Neural crest cell (in vitro differentiated cells): ENCODE results near the gene CPE. TPM values are rescaled to one million over a fixed set of nuclear protein-coding genes. Genes with fewer than 3 reads are reported as not detected.
A peak's percentile ranks its signal among the peaks of the same experiment; 100 is the strongest.

Experiments used
- DNase-seq: peaks from one replicate; pipeline ENCODE4 v3.0.0; 2021; ENCODE audit warnings: low read depth, mixed read lengths, low spot score
- H3K27ac Mint-ChIP-seq: one replicate; pipeline ENCODE4 v1.8.0; 2021; ENCODE audit warnings: mild to moderate bottlenecking, mixed read lengths; ENCODE audit not compliant: unreplicated experiment
- H3K27me3 Mint-ChIP-seq: 2 replicates; pipeline ENCODE4 v1.8.0; 2021; ENCODE audit warnings: low read depth, mild to moderate bottlenecking, mixed read lengths
- H3K36me3 Mint-ChIP-seq: 2 replicates; pipeline ENCODE4 v1.8.0; 2021; ENCODE audit warnings: low read depth, mild to moderate bottlenecking, mixed read lengths
- H3K4me1 Mint-ChIP-seq: 2 replicates; pipeline ENCODE4 v1.8.0; 2021; ENCODE audit warnings: mixed read lengths
- H3K4me3 Mint-ChIP-seq: one replicate; pipeline ENCODE4 v1.8.0; 2021; ENCODE audit warnings: mild to moderate bottlenecking, mixed read lengths
- H3K9me3 Mint-ChIP-seq: 2 replicates; pipeline ENCODE4 v1.8.0; 2021; ENCODE audit warnings: mixed read lengths
- total RNA-seq: library from RNA; stranded (reverse); gene quantifications from 2 replicates; pipeline ENCODE4 v1.2.1, GENCODE V29; 2021
- TF ChIP-seq, protein P1 (sequence below): fragments of 200-600 bp; sonication (generic); conservative IDR thresholded peaks from 2 replicates; pipeline ENCODE4 v1.5.0; 2021; ENCODE audit warnings: antibody characterized with exemption, mild to moderate bottlenecking

Gene CPE
- total RNA-seq, 1 donor from 2014 or later: 65.2 TPM

DNA sequence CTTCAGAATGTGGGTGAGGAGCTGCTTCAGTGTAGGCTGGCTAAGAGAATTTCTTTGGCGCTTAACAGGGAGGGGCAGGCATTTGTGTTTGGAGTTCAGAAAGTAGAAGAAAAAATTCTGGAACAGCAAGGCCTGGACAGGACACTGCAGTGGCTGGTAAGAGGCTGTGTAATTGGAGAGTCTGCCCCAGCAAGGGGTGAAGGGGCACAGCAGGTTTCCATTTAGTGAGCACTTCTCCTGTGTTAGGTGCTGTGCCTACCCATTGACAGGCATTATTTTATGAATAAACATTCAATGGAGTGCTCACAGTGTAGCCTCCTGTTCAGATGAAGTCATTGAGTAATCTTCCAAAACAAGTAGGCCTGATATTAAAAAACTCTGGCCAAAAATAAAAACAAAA lies 10.7 kb upstream of the CPE start:
- no peaks in the 10 kb centered on the region for H3K36me3 Mint-ChIP-seq
- no peaks in the 10 kb centered on the region for H3K27me3 Mint-ChIP-seq
- TF ChIP-seq, protein P1, sequence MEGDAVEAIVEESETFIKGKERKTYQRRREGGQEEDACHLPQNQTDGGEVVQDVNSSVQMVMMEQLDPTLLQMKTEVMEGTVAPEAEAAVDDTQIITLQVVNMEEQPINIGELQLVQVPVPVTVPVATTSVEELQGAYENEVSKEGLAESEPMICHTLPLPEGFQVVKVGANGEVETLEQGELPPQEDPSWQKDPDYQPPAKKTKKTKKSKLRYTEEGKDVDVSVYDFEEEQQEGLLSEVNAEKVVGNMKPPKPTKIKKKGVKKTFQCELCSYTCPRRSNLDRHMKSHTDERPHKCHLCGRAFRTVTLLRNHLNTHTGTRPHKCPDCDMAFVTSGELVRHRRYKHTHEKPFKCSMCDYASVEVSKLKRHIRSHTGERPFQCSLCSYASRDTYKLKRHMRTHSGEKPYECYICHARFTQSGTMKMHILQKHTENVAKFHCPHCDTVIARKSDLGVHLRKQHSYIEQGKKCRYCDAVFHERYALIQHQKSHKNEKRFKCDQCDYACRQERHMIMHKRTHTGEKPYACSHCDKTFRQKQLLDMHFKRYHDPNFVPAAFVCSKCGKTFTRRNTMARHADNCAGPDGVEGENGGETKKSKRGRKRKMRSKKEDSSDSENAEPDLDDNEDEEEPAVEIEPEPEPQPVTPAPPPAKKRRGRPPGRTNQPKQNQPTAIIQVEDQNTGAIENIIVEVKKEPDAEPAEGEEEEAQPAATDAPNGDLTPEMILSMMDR: no peak
- no peak overlapping the region for H3K27ac Mint-ChIP-seq
- H3K9me3 Mint-ChIP-seq: no peaks in the 10 kb centered on the region
- no peaks in the 10 kb centered on the region for H3K4me1 Mint-ChIP-seq
- DNase-seq: no peak
- no peak overlapping the region for H3K4me3 Mint-ChIP-seq

DNA sequence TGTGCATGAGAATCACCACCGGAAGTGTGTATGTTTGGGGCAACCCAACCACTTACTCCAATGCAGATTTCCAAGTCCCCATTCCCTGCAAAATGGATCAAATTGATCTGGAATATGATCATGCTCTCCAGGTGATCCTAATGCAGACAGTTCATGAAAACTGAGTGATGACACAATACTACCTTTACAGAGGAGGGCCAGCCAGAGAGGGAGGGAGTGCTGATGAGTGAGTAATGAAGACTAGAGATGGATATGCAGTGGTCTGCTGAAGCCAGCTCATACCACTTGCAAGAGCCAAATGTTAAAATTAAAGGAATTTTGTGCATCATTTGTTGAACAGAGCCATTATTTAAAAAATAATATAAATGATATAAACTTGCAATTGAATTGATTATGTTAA lies 10.2 kb upstream of the CPE start:
- Mint-ChIP-seq H3K4me1 (no peaks in the 10 kb centered on the region), H3K27me3 (no peaks in the 10 kb centered on the region), H3K9me3 (no peaks in the 10 kb centered on the region), H3K36me3 (no peaks in the 10 kb centered on the region), H3K27ac (no peak overlapping the region), H3K4me3 (no peak overlapping the region)
- TF ChIP-seq, protein P1: no peak
- no peak for DNase-seq

DNA sequence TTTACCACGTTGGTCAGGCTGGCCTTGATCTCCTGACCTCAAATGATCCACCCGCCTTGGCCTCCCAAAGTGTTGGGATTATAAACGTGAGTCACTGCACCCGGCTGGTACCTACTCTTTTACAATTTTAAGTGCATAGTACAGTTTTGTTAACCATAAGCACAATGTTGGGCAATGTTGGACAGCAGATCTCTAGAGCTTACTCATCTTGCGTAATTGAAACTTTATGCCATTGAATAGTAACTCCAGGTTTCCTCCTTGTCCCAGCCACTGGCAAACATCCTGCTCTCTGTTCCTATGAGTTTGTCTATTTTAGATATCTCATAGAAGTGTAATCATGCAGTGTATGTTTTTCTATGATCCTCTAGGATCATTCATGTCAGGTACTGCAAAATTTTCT lies 9.3 kb upstream of the CPE start:
- no peak for DNase-seq
- TF ChIP-seq, protein P1: no peak
- no peak overlapping the region for H3K4me3 Mint-ChIP-seq

DNA sequence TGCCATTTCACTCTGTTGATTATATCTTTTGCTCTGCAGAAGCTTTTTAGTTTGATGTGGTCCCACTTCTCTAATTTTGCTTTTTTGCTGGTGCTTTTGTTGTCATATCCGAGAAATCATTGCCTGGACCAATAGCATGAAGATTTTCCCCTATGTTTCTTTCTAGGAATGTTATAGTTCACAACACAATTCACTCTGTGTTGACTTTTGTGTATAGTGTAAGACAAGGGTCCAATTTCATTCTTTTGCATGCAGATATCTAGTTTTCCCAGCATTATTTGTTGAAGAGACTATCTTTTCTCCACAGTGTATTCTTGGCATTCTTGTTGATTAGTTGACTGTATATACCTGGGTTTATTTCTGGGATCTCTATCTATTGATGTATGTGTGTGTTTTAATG lies 8.3 kb upstream of the CPE start:
- TF ChIP-seq, protein P1: no peak
- H3K9me3 Mint-ChIP-seq: peaks cover 2% of the 10 kb centered on the region
- H3K4me1 Mint-ChIP-seq: no peaks in the 10 kb centered on the region
- H3K27ac Mint-ChIP-seq: no peak overlapping the region
- no peak for DNase-seq
- H3K36me3 Mint-ChIP-seq: no peaks in the 10 kb centered on the region
- H3K4me3 Mint-ChIP-seq: no peak overlapping the region
- H3K27me3 Mint-ChIP-seq: no peaks in the 10 kb centered on the region

More for the DNA sequence above, 9.3 kb upstream of the CPE start:
- Mint-ChIP-seq H3K4me1 (no peaks in the 10 kb centered on the region), H3K36me3 (no peaks in the 10 kb centered on the region), H3K9me3 (peaks cover 1% of the 10 kb centered on the region), H3K27me3 (no peaks in the 10 kb centered on the region), H3K27ac (no peak overlapping the region)

DNA sequence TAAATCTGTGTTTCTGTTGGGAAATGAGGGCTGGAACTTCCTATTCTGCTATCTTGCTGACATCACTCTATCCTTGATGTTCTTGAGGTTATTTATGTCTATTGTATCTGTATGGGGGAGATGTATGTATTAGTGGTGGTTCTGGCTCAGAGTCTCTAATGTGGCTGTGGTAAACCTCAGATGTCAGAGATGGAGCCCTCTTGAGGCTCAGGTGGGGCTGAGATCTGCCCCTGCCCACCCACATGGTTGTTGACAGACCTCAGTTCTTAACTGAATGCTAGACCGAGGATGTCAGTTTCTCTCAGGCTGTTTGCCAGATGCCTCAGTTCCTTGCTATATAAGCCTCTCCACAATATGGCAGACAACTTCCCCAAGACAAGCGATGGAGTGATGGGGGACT lies 3.3 kb upstream of the CPE start:
- peaks cover 15% of the 10 kb centered on the region for H3K4me1 Mint-ChIP-seq
- TF ChIP-seq, protein P1: no peak
- H3K27ac Mint-ChIP-seq: no peak overlapping the region
- peaks cover 11% of the 10 kb centered on the region for H3K27me3 Mint-ChIP-seq
- H3K4me3 Mint-ChIP-seq: no peak overlapping the region
- peaks cover 2% of the 10 kb centered on the region for H3K9me3 Mint-ChIP-seq
- H3K36me3 Mint-ChIP-seq: no peaks in the 10 kb centered on the region
- no peak for DNase-seq

DNA sequence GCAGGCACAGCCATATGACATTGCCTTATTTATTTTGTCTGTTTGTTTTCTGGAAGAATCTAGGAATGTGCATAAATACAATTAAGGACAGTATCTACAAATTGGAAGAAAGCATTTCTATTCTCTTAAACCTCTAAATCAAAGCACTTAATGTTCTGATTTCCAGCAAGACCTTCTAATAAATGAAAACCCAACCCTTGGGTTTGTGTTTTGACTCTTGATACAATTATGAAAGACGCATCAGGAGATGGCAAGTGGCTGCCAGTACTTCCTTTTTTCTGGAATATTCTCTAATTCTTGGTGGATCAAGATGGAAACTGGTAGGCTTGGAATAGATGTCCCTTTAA lies 437 bp upstream of the CPE start:
- TF ChIP-seq, protein P1: no peak

More for the DNA sequence above, 437 bp upstream of the CPE start:
- H3K27me3 Mint-ChIP-seq: peaks cover 11% of the 10 kb centered on the region
- DNase-seq: no peak
- peaks cover 2% of the 10 kb centered on the region for H3K9me3 Mint-ChIP-seq
- peak overlapping the region; percentile 91 for H3K4me3 Mint-ChIP-seq
- no peak overlapping the region for H3K27ac Mint-ChIP-seq
- H3K36me3 Mint-ChIP-seq: no peaks in the 10 kb centered on the region
- H3K4me1 Mint-ChIP-seq: peaks cover 34% of the 10 kb centered on the region
